ENCODE data around the gene BEND6.

DNA sequence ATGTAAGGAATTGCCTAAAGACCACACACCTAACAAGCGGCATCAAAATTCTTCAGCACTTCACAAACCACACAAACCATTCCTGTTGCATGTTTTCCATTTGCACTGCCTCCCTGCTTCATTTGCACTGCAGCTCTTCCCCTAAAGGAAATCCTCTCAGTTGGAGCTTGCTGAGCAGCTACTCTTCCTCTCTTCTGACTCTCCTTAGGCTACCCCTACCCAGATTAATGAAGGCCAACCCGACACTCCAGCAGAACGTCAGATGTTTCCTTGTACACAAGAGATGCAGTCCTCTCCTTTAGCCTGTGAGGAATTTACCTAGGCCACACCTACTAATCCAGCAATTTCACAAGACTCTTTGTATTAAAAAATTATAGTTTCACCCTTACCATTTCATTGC lies 8.1 kb downstream of the BEND6 start:
- TF ChIP-seq, protein P1, sequence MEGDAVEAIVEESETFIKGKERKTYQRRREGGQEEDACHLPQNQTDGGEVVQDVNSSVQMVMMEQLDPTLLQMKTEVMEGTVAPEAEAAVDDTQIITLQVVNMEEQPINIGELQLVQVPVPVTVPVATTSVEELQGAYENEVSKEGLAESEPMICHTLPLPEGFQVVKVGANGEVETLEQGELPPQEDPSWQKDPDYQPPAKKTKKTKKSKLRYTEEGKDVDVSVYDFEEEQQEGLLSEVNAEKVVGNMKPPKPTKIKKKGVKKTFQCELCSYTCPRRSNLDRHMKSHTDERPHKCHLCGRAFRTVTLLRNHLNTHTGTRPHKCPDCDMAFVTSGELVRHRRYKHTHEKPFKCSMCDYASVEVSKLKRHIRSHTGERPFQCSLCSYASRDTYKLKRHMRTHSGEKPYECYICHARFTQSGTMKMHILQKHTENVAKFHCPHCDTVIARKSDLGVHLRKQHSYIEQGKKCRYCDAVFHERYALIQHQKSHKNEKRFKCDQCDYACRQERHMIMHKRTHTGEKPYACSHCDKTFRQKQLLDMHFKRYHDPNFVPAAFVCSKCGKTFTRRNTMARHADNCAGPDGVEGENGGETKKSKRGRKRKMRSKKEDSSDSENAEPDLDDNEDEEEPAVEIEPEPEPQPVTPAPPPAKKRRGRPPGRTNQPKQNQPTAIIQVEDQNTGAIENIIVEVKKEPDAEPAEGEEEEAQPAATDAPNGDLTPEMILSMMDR (IDR thresholded peaks at IDR 0.05): no peak
- TF ChIP-seq POLR2AphosphoS5 (IDR thresholded peaks at IDR 0.05; ENCODE audit: insufficient read depth in 1 of 2, low read depth in 1 of 2) (no peak), POLR2A (IDR thresholded peaks at IDR 0.05) (no peak)

Data from vagina (tissue), 2 donors.